ENCODE data around the gene PECR. TPM values are rescaled to one million over a fixed set of nuclear protein-coding genes. Genes with fewer than 3 reads are reported as not detected.
A peak's percentile ranks its signal among the peaks of the same experiment; 100 is the strongest.

PECR gene
- total and polyA plus RNA-seq, 2 of the 13 experiments (the other 11 are each of a cell fraction or from before 2014, with no cell fraction given), result 151 to 153 TPM

GRCh38 chr2:216070195-216070594 is 11.4 kb downstream of the PECR start:
- FAIRE-seq (no peak), DNase-seq (ENCODE audit: low spot score) (no peak), ATAC-seq (no peak)
- ChIA-PET POLR2A (interaction anchor here (0.8 to 3.0 kb wide), 4 partner anchors 11 to 44 kb away, joined by 4 to 11 read pairs (median 6); partner anchors contain the start of genes PECR and TMEM169), CTCF (ENCODE audit: low intra/inter-chr PET ratio, low total read pairs) (no interaction called here)
- peaks cover 45% of the 10 kb centered on the region for H3K79me2 ChIP-seq (ENCODE audit: insufficient read depth, low read length)
- H3K9me3 ChIP-seq (ENCODE audit: low read length), result no peaks in the 10 kb centered on the region
- peaks cover 9 to 38% of the 10 kb centered on the region in 2 experiments for H3K36me3 ChIP-seq (replicated peaks in 1 of 2; ENCODE audit: control insufficient read depth in 1 of 2, insufficient read depth in 2 of 2, low read length in 2 of 2)
- BruUV-seq (replicated peaks), result no TSS peak
- no peak overlapping the region for H2AFZ ChIP-seq (ENCODE audit: low read length)
- peak overlapping the region; percentile 48 for H3K27ac ChIP-seq (ENCODE audit: extremely low read length, insufficient read depth, low read length)
- no peak overlapping the region for H3K4me3 ChIP-seq (replicated peaks in 1 of 3; ENCODE audit: insufficient read depth in 1 of 3, low read depth in 2 of 3, low read length in 3 of 3)
- H3K4me2 ChIP-seq (ENCODE audit: low read depth, low read length), result no peak overlapping the region
- in situ Hi-C loops (cut with HindIII; ENCODE audit: extremely low pct_ligation_motif_present, low pct_unique_long_range_greater_than_20kb) (no loop called here), intact Hi-C loops (cut with micrococcal nuclease; ENCODE audit: unreplicated experiment) (no loop called here)
- TF ChIP-seq, protein P1, sequence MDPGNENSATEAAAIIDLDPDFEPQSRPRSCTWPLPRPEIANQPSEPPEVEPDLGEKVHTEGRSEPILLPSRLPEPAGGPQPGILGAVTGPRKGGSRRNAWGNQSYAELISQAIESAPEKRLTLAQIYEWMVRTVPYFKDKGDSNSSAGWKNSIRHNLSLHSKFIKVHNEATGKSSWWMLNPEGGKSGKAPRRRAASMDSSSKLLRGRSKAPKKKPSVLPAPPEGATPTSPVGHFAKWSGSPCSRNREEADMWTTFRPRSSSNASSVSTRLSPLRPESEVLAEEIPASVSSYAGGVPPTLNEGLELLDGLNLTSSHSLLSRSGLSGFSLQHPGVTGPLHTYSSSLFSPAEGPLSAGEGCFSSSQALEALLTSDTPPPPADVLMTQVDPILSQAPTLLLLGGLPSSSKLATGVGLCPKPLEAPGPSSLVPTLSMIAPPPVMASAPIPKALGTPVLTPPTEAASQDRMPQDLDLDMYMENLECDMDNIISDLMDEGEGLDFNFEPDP (CRISPR knock-in tag; conservative IDR thresholded peaks at IDR 0.05), result no peak
- TF ChIP-seq ZNF552 (CRISPR knock-in tag; IDR thresholded peaks at IDR 0.05; ENCODE audit: borderline replicate concordance) (no peak), NONO (IDR thresholded peaks at IDR 0.05) (no peak), NONO (CRISPR knock-in tag; conservative IDR thresholded peaks at IDR 0.05) (no peak), ZNF253 (CRISPR knock-in tag; IDR thresholded peaks at IDR 0.05; ENCODE audit: borderline replicate concordance) (no peak), PRPF4 (IDR thresholded peaks at IDR 0.05; ENCODE audit: low read depth, low read length, poor library complexity, severe bottlenecking) (no peak), SYNCRIP (IDR thresholded peaks at IDR 0.05; ENCODE audit: insufficient read depth, low read depth, low read length) (no peak), ZNF737 (CRISPR knock-in tag; IDR thresholded peaks at IDR 0.05; ENCODE audit: borderline replicate concordance) (no peak), SP1 (IDR thresholded peaks at IDR 0.05) (no peak), SP1 (CRISPR knock-in tag; IDR thresholded peaks at IDR 0.05) (no peak), ZNF703 (CRISPR knock-in tag; IDR thresholded peaks at IDR 0.05; ENCODE audit: borderline replicate concordance) (no peak), TBL1XR1 (IDR thresholded peaks at IDR 0.05; ENCODE audit: borderline replicate concordance, low read length, partially characterized antibody) (no peak), MZF1 (CRISPR knock-in tag; IDR thresholded peaks at IDR 0.05; ENCODE audit: borderline replicate concordance) (no peak), ZBTB39 (CRISPR knock-in tag; IDR thresholded peaks at IDR 0.05) (no peak), STAT5B (CRISPR knock-in tag; IDR thresholded peaks at IDR 0.05) (no peak), MAFF (IDR thresholded peaks at IDR 0.05; ENCODE audit: low read depth, low read length) (no peak)
- TF ChIP-seq, protein P2, sequence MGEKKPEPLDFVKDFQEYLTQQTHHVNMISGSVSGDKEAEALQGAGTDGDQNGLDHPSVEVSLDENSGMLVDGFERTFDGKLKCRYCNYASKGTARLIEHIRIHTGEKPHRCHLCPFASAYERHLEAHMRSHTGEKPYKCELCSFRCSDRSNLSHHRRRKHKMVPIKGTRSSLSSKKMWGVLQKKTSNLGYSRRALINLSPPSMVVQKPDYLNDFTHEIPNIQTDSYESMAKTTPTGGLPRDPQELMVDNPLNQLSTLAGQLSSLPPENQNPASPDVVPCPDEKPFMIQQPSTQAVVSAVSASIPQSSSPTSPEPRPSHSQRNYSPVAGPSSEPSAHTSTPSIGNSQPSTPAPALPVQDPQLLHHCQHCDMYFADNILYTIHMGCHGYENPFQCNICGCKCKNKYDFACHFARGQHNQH (CRISPR knock-in tag; IDR thresholded peaks at IDR 0.05), result no peak
- 92% methylated on average over 6 of the region's 6 CpGs for WGBS (ENCODE audit: low lambda C conversion rate)
- H3K27me3 ChIP-seq (ENCODE audit: control insufficient read depth in 1 of 2, insufficient read depth in 2 of 2, low read length in 2 of 2), result no peaks in the 10 kb centered on the region
- H3K9ac ChIP-seq (ENCODE audit: insufficient read depth, low read depth, low read length), result no peak overlapping the region
- peaks cover 87% of the 10 kb centered on the region for H3K4me1 ChIP-seq (ENCODE audit: insufficient read depth, low read length)
- H4K20me1 ChIP-seq (ENCODE audit: insufficient read depth, low read length), result peaks cover 8% of the 10 kb centered on the region; the same call in 1 of the 2 replicates
